UCSD-AML1 (cell line): Measurements from ENCODE around the gene TNFRSF11A.

Source experiments
- DNase-seq: peaks from one replicate; lab custom pipeline; 2025; ENCODE audit not compliant: unreplicated experiment; lab: John Stamatoyannopoulos, UW

The TNFRSF11A gene

DNA sequence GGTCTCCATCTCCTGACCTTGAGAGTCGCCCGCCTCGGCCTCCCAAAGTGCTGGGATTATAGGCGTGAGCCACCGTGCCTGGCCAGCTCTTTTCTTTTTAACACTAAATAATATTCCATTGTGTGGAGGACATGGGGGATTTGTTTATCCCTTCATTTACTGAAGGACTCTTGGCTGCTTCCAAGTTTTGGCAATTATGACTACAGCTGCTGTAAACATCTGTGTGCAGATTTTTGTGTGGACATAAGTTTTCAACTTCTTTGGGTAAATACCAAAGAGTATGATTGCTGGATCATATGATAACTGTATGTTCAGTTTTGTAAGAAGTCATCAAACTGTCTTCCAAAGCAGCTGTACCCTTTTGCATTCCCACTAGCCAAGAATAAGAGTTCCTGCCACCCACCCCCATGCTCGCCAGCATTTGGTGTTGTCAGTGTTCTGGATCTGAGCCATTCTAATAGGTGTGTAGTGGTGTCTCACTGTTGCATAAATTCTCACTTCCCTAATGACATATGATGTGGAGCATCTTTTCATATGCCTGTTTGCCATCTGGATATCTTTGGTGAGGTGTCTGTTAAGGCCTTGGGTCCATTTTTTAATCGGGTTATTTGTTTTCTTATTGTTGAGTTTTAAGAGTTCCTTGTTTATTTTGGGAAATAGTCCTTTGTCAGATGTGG is 52.2 kb downstream of the TNFRSF11A start:
- DNase-seq = no peak

DNA sequence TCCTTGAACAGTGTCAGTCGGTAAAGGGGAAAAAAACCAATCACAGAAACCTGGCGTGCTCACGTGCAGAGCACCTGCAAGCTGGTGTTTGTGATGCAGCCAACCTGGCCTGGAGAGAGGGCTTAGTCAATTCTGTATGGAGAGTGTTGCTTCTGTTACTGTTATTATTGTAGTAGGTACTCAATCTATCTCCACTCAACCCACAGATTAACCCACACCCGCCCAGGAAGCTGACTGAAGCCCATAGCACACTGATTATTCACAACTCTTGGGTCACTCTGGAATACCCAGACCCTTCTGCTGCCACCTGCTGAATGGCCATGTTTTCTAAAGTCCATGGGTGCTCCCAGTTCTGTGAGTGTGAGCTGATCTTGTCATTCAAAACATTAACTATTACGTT is 53.9 kb downstream of the TNFRSF11A start:
- DNase-seq = no peak

DNA sequence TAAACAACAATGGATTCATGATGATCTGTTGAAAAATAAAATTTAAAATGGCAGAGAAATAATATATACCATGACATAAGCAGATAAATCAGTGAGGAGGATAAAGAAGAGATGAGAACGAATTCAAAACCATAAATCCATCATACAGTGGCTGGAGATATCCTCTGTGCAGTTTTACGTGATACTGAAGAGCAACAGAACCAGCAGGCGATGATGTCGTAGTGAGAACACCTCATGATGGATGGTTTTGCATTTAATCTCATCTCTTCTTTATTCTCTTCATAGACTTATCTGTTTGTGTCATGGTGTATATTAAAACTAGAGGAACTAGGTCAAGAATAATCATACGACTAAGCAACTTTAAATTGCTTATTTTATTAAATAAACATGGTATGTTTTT is 56.3 kb downstream of the TNFRSF11A start:
- DNase-seq = no peak

DNA sequence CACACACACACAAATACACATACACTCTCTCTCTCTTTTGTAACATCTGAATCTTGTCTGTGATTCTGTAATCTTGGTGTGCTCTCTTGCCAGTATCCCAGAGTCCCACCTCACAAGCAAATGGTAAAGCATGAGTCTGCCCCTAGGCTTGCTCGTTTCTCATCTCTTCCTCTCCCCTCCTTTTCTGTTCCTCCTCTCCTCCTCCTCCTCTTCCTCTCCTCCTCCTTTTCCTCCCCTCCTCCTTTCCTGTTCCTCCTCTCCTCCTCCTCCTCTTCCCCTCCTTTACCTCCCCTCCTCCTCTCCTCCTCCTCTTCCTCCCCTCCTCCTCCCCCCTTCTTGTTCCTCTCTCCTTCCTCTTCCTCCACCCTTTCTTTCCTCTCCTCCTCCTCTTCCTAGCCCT is 59.0 kb downstream of the TNFRSF11A start:
- DNase-seq = no peak

DNA sequence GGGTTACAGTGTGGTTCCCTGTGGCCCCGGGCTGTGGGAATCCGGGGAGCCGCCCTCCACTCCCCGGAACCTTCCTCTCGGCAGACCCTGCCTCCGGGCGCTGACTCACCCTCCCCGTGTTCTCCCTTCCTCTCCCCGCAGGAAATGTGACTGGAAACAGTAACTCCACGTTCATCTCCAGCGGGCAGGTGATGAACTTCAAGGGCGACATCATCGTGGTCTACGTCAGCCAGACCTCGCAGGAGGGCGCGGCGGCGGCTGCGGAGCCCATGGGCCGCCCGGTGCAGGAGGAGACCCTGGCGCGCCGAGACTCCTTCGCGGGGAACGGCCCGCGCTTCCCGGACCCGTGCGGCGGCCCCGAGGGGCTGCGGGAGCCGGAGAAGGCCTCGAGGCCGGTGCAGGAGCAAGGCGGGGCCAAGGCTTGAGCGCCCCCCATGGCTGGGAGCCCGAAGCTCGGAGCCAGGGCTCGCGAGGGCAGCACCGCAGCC is 59.5 kb downstream of the TNFRSF11A start:
- DNase-seq = no peak

DNA sequence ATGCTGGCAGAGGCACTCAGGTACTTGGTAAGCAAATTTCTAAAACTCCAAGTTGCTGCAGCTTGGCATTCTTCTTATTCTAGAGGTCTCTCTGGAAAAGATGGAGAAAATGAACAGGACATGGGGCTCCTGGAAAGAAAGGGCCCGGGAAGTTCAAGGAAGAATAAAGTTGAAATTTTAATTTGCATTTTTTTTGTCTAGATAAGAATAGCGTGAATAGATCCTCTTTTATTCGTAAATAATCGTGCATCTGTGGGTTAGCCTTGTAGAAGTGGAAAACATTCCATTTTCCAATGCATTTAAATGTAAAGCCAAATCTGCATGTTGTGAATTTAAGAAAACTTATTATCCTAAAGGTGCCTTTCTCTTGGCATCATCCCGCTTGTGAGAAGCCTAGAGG is 61.0 kb downstream of the TNFRSF11A start:
- DNase-seq = no peak

DNA sequence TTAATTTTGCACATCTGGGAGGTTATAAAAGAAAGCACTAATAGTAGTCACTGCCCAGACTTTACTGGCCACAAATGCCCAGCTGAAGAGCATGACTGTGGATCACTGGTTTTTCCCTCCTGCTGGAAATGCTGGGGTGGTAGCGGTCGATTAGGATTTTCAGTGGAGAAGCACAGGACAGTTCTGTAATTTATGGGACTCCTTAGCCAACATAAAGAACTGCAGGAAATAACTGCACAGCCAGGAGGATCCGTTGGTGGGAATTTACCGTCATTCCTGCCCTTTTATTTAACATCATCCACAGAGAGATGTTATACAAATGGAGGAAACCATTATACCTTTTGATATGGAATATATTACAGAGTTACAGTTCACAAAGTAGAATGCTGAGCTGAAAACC is 61.5 kb downstream of the TNFRSF11A start:
- DNase-seq = no peak

DNA sequence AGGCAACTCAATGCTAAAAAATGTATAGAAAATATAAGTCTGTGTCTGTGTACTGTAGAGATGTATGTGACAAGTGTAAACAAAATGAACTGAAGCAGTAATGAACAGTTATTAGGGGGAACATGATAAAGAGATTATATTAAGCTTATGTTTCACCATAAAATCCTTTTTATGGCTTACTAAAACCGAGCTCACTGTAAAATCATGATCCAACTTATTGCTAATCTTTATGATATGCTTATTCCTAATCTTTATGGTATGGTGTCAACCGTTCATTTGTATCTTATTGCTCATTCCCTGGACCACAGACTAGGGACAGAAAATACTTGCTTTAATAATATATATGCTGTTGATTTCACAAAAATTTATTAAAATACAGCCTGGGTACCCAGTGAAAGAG is 62.1 kb downstream of the TNFRSF11A start:
- no peak for DNase-seq

DNA sequence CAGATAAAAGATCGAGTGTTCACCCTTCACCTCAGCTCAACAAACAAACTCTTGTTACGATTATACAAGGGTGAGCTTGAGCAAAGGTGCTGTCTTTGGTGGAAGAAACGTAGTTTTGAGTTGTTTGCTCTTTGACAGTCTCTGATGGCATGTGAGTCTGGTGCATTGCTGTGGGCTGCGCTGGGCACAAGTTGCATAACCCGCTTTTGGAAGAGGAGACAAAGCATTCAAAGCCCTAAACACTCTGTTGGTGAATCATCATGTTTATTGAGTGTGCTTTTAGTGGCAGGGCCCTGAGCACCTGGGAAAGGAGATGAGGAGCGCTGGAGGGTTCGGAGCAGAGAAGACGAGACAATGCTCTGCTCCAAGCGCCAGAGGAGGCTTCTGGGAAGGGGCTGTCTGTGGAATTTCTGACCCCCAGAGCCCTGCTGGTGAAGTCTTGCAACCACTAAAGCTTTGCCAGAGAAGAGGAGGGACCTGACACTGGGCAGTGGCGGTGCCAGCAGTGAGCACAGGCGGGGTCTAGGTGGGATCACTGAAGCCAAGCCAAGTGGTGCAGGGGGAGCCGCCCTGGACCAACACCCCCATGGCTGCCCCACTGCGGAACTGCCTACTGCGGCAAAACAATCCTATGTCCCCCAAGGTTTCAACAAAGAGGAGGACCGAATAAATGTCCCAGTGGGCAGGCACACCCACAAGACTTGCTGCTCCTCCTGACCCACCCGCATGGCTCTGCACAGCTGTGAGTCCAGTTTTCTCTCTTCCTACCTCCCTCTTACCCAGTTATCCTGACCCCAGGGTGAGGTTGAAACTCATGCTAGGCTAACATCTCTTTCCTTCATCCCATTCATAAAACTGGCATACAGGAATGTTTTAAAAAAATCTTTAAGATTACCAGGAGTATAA is 64.0 kb downstream of the TNFRSF11A start:
- no peak for DNase-seq

DNA sequence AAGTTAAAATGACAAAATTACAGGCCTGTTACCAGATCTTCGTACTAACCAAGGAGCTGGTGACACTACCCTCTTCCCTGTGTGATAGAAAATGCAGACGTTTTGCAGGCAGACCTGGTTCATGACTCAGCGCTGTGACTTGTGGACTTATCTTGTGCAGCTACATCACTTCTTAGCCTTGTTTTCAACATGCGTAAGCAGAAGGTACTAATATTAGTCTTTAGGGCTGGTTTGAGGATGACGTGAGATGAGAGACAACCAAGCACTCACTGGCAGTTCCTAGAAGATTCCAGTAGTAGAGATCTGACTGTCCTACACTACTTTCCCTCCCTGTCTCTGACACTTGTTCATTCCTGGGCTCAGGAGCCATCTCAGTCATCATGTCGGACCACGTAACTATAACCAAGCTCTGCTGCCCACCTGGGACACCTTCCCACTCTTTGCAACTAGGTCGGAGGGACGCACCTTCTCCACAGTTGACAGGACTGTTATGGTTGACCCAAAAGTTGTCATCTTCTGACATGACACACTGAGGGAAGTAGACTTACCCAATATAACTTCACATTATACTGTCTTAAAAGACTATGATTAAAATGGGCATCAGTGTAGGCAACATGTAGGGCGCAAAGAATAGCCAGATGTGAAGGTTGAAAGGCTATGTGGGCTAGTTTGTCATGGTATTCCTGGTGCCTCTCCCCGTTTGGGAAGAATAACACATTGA is 64.8 kb downstream of the TNFRSF11A start:
- DNase-seq = no peak

DNA sequence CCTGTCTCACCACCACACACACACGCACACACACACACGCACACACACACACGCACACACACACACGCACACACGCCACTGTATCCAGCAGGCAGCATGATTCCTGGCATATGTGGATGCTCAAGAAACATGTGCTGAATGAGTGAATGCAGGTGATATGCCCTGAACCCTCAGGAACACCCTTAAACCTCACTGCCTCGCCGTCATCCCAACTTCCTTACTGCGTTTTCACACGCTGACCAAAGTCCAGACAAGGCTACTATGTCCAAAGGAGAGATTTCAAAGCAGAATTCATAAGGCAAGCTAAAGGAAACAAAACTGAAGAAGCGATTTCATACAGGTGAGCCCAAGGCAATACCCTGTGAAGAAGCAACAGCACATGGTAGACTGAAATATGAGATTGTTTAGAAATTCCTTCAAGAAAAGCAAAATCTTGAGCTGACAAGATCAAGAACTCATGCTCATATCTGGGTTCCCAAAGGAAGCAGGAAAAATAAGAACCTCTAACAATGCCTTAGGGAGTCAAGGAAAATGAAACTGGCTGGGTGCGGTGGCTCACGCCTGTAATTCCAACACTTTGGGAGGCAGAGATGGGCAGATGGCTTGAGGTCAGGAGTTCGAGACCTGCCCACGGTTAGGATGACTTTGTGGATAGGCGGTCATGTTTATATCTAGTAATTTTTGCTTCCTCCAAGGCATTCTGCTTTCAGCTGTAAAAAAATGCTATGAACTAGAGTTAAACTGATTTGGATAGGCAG is 69.1 kb downstream of the TNFRSF11A start:
- no peak for DNase-seq

DNA sequence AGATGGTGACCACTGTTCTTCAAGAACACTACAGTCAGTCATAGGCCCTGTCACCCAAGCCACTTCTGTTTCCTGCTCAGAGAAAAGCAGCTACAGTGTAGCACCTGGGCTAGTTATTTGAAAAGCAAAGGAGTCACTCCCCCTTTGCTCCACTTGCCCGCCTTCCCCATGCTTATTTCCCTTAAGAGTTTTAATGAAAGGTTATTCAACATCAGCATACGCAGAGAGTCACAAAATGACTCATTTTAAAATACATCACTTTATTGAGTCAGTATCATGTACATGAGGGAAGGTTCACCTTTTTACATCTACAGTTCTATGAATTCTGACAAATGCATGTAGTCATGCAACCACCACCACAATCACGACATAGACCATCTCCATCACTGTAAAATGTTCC is 71.3 kb downstream of the TNFRSF11A start:
- no peak for DNase-seq

DNA sequence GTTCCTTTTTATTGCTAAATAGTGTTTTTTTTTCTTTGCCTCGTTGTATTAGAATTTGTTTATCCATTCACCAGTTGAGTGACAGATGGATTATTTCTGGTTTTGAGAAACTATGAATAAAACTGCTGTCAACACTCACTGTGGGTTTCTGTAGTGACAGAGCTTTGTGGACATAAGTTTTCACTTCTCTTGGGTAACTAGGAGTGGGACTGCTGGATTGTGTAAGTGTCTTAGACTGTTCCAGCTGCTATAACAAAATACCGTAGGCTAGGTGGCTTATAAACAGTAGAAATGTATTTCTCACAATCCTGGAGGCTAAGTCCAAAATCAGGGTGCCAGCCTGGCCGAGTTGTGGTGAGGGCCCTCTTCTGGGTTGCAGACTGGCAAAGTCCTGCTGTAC is 71.9 kb downstream of the TNFRSF11A start:
- DNase-seq = no peak

DNA sequence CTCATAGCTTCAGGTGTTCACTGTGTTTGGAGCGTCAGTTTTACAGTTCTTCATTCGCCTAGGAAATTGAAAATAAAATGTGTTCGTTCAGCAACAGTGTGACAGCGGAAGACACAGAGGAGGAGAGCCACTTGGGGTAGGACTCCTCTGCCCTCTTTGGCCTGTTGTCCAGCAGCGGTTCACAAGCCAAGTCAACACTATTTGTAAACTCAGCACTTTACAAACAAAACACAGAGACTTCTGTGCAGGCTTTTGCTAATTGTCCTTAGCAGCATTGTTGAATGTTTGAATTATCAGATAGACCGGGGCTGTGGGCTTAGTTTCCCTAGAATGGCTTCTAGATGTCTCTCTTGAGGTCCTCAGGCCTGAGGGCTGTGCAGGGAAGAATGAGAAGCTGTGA is 73.2 kb downstream of the TNFRSF11A start:
- DNase-seq = no peak

DNA sequence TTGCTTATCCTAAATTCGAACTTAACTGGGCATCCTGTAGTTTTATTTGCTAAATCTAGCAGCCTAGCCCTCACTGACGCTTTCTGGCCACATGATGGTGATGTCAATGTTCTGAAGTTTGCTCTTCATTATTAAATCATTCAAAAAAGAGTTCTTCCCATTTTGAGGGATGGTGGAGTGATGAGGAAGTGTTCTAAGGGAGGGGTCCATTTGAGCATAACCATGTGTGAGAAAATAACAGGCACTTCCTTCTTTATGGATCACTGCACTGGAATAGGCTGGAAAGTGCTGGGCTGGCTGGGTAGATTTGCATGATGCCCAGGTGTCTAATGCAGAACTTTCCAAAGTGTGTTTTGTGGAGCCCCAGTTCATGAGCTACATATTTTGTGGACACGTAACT is 74.2 kb downstream of the TNFRSF11A start:
- DNase-seq = no peak

DNA sequence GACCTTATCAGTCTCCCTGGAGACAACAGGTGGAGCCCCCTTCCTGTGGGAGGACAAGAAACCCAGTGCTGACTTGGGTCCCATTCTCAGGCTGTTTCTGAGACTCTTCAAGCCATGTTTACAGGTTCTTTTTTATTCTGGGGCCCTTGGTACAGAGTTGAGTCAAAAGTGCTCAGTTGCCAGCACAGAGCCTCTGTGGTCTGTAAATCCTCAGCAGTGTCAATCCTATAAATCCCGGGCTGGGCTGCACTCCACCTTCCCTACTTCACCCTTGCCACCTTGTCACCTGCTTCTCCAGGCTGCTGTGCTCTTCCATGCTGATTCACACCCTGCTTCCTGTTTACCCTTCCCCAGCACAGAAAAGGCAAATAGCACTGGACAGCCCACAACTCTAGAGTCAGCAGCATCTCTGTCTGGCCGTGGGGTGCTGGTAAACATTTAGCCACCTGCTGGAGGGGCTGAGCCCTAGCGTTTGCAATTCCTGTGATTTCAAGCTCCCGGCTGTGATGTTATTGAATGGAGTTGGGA is 74.7 kb downstream of the TNFRSF11A start:
- DNase-seq = no peak

DNA sequence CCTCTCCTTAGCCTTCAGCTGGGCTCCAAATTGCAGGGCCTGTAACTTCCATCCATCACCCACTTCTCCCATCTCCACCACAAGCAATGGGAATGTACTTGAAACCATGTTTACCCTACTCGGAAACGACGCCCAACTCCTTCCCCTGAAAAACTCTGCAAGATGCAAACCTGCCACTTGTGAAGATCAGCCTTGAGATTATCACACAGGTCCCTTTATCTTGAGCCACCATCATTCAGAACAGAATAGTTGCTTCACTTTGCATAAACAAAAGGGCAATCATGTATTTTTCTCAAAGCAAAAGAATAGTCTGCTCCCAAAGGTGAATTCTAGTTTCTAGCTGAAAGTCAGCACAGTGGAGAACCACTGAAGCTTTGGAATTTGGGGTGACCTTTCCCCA is 75.8 kb downstream of the TNFRSF11A start:
- no peak for DNase-seq

DNA sequence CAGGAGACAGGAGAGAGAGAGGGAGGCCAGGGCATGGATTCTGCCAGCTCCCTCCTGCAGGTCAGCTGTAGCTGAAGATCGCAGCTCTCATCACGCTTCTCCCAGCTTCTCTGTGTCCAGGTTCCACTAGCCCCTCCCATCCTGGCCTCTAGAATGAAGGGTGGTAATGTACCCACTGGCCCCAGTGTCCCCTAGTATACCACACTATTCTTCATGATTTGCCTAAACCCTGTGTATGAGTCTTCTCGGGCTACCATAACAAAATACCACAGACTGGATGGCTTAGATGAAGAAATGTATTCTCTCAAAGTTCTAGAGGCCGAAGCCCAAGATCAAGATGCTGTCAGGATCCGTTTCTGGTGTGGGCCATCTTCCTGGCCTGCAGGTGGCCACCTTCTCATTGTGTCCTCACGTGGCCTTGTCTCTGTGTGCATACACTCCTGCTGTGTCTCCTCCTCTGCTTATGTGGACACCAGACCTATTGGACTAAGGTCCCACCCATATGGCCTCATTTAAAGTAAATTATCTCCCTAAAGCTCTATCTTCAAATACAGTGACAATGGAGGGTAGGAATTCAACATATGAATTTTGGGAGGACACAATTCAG is 77.3 kb downstream of the TNFRSF11A start:
- no peak for DNase-seq

DNA sequence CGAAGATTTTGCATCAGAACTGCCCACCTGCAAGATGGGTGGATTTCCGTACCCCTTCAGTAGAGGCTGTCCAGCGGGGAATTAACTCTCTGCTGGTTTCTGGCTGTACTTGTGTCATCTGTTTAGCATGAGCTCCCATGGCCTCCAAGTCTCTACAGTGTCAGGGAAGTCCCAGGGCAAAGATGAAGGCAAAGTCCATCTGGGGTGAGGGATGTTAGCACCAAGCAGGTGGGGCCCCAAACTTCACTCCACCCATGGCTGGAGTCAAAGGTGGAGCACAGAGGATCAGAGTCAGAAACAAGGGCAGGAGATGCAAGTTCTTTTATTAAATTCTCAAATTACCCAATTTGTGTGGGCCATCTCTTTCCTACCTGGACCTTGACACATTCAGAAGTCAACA is 78.0 kb downstream of the TNFRSF11A start:
- no peak for DNase-seq

DNA sequence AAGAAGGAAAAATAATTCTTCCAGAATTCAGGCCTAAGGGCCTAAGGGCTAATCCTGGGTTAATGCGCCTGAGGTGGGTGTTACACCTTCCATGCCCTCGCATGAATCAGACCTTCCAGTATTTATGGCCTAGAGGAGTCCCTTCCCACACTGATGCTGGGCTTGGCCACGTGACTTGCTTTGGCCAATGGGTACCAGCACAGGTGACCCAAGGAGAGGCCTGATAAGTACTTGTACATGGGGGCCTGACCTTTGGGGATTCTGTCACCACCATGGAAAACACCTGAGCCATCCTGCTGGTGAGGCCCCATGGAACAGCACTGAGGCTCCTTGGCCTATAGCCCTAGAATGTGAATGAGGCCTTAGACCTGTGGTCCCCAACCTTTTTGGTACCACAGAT is 79.8 kb downstream of the TNFRSF11A start:
- no peak for DNase-seq
